GM10266 (cell line): ENCODE results near the gene MEIOB.

Source experiments
- DNase-seq: peaks from one replicate; pipeline ENCODE4 v3.0.0; 2012; ENCODE audit errors: extremely low spot score
- TF ChIP-seq, protein P1 (sequence below): IDR thresholded peaks from 2 replicates; pipeline ENCODE4 v1.5.1; 2012; ENCODE audit warnings: mild to moderate bottlenecking, low read depth; ENCODE audit not compliant: control insufficient read depth, insufficient read depth; ENCODE audit errors: missing control alignments

MEIOB gene

DNA sequence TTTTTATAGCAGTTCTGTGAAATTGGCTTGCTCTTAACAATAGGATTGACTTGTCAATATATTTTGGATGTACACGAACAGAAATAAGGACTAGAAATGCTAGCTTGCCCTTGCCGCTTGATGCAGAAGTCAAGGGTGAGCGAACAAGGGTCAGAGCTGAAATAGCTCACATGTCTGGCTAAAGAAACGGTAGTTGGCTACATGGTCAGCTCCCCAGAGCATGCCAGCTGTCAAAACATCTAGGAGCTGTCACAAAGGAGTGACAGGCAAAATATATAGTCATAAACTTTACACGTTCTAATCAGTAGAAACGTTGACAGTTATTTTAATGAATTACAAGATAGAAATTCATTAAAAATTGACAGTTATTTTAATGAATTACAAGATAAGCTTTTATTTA, 2.9 kb upstream of the MEIOB start:
- TF ChIP-seq, protein P1, sequence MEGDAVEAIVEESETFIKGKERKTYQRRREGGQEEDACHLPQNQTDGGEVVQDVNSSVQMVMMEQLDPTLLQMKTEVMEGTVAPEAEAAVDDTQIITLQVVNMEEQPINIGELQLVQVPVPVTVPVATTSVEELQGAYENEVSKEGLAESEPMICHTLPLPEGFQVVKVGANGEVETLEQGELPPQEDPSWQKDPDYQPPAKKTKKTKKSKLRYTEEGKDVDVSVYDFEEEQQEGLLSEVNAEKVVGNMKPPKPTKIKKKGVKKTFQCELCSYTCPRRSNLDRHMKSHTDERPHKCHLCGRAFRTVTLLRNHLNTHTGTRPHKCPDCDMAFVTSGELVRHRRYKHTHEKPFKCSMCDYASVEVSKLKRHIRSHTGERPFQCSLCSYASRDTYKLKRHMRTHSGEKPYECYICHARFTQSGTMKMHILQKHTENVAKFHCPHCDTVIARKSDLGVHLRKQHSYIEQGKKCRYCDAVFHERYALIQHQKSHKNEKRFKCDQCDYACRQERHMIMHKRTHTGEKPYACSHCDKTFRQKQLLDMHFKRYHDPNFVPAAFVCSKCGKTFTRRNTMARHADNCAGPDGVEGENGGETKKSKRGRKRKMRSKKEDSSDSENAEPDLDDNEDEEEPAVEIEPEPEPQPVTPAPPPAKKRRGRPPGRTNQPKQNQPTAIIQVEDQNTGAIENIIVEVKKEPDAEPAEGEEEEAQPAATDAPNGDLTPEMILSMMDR, result no peak
- no peak for DNase-seq

DNA sequence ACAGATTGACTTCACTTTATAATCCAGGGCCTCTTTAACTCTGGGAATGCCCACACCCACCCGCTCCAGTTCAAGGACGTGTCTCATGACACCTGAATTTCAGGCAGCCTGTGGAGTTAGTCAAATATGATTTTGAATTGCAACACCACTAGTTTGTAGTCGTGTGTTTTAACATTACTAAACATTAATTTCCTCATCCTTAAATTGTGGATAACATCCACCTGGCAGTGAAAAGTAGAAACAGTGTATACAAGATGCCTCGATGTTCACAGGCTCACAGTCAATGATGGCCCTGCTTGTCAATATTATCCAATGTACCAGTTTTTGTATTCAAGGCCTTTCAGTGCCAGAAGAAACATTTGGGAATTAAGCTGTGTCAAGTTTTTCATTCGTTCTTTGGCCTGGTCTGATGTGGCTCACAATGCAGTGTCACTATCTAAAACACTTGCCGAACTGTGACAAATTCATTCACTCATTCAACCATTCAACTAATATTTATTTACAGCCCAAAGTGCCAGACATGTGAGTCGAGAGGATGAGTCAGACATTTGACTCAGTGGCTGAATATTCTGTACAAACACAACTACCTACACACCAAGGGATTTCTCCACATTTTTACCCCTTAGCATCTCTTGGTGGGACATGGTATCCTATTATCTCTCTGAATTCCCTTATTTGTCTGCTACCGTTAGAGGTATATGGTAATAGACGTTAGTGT, 1.4 kb downstream of the MEIOB start:
- DNase-seq, result no peak
- TF ChIP-seq, protein P1, result no peak

- TF ChIP-seq, protein P1, result no peak
- no peak for DNase-seq
These were observed 5.9 kb downstream of the MEIOB start for GRCh38 chr16:1865902-1866690.

DNA sequence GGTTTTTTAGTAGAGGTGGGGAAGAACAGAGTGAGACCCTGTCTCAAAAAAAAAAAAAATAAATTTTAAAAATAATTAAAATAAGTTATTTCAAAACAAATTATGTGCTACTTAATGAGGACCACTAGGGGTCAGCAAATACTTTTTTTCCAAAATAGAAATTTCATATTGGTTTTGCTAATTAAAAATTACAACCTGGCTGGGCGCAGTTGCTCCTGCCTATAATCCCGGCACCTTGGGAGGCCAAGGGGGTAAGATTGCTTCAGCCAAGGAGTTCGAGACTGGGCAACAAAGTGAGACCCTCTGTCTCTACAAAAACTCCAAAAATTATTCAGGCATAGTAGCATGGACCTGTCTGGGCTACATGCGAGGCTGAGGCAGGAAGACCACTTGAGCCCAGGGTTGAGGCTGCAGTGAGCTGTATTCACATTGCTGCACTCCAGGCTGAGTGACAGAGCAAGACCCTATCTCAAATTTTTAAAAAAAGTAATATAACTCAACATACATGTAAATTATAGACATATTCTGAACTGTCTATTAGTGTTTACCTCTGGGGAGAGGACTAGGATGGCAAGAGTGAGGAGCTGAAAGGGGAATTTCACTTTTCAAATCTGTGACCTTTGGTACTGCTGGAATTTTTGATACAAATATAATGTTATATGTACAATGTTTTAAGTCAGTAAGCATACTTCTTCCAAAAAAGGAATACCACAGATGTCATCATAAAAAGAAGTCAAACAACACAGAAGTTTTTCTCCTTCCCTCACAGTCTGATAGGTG, 8.1 kb downstream of the MEIOB start:
- no peak for DNase-seq
- TF ChIP-seq, protein P1, result no peak

DNA sequence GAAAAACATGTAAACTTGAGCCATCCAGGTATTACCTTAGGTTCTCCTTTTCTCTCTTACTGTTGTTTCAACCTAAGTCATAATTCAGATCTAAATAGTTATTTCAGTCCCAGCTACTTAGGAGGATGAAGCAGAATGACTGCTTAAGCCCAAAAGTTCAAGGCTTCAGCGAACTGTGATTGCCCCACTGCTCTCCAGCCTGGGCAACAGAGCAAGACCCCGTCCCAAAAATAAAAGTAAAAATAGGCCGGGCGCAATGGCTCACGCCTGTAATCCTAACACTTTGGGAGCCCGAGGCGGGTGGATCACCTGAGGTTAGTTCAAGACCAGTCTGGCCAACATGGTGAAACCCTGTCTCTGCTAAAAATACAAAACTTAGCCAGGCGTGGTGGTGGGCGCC, 9.6 kb downstream of the MEIOB start:
- TF ChIP-seq, protein P1, result no peak
- no peak for DNase-seq

DNA sequence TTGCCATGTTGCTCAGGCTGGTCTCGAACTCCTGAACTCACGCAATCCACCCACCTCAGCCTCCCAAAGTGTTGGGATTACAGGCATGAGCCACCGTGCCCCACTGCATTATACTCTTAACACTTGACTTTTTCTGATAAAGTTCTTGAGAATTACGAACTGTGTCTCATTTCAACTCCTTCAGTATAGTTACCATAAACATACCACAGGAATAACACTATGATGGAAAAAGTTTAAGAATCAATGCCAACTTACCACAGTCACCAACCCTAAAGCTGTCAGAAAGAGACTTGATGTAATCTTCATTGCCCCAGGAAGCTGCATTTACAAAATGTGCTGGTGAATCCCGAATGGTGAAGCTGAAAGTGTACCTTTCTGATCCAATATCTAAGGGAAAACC, 10.2 kb downstream of the MEIOB start:
- no peak for DNase-seq
- TF ChIP-seq, protein P1, result no peak
